MM.1S (cell line): ENCODE data around the gene NDUFAF3.

Experiments used
- DNase-seq: peaks from one replicate; pipeline ENCODE4 v3.0.0-alpha.2; 2015
- H2AFZ ChIP-seq: fragments of 300-600 bp; sonication (generic); 2 replicates; pipeline ENCODE4 v1.6.0; 2016; ENCODE audit warnings: antibody characterized with exemption, low read length
- H3F3A ChIP-seq: fragments of 300-600 bp; sonication (generic); 2 replicates; pipeline ENCODE4 v1.6.1; 2016; ENCODE audit warnings: mild to moderate bottlenecking, antibody characterized with exemption, low read length, moderate library complexity, mixed read lengths; ENCODE audit not compliant: insufficient read depth
- H3K27ac ChIP-seq: fragments of 300-600 bp; sonication (generic); 2 replicates; pipeline ENCODE4 v1.5.1; 2016; ENCODE audit warnings: mild to moderate bottlenecking, low read length
- H3K27me3 ChIP-seq: fragments of 300-600 bp; sonication (generic); replicated peaks from 2 replicates; pipeline ENCODE4 v1.6.0; 2016; ENCODE audit warnings: low read length; ENCODE audit not compliant: insufficient read depth
- H3K36me3 ChIP-seq: fragments of 300-600 bp; sonication (generic); replicated peaks from 2 replicates; pipeline ENCODE4 v1.6.1; 2016; ENCODE audit warnings: mild to moderate bottlenecking, low read length, mixed read lengths; ENCODE audit not compliant: insufficient read depth
- H3K4me1 ChIP-seq: fragments of 300-600 bp; sonication (generic); 2 replicates; pipeline ENCODE4 v1.6.1; 2016; ENCODE audit warnings: low read length, mixed read lengths
- H3K4me2 ChIP-seq: fragments of 300-600 bp; sonication (generic); 2 replicates; pipeline ENCODE4 v1.6.0; 2016; ENCODE audit warnings: low read depth, low read length
- H3K4me3 ChIP-seq: fragments of 300-600 bp; sonication (generic); 2 replicates; pipeline ENCODE4 v1.5.1; 2016; ENCODE audit warnings: low read length, mixed read lengths
- H3K79me2 ChIP-seq: fragments of 300-600 bp; sonication (generic); 2 replicates; pipeline ENCODE4 v1.6.1; 2016; ENCODE audit warnings: mixed run types, low read length, mixed read lengths
- H3K9ac ChIP-seq: fragments of 300-600 bp; sonication (generic); 2 replicates; pipeline ENCODE4 v1.6.1; 2016; ENCODE audit warnings: low read length, mixed read lengths
- H3K9me2 ChIP-seq: fragments of 300-600 bp; sonication (generic); replicated peaks from 2 replicates; pipeline ENCODE4 v1.6.1; 2016; ENCODE audit warnings: mild to moderate bottlenecking, low read length, mixed read lengths; ENCODE audit not compliant: insufficient read depth
- H3K9me3 ChIP-seq: fragments of 300-600 bp; sonication (generic); replicated peaks from 2 replicates; pipeline ENCODE4 v1.6.1; 2016; ENCODE audit warnings: mild to moderate bottlenecking, low read length, mixed read lengths; ENCODE audit not compliant: insufficient read depth
- H4K20me1 ChIP-seq: fragments of 300-600 bp; sonication (generic); 2 replicates; pipeline ENCODE4 v1.6.1; 2016; ENCODE audit warnings: mild to moderate bottlenecking, low read length, moderate library complexity, mixed read lengths; ENCODE audit not compliant: insufficient read depth
- EZH2 ChIP-seq: fragments of 300-600 bp; sonication (generic); optimal IDR thresholded peaks from 2 replicates; pipeline ENCODE3; 2017; ENCODE audit warnings: low read depth, mild to moderate bottlenecking, antibody characterized with exemption, low read length, mixed read lengths
- EZH2phosphoT487 ChIP-seq: fragments of 300-600 bp; sonication (generic); IDR thresholded peaks from 2 replicates; pipeline ENCODE4 v1.6.1; 2018; ENCODE audit warnings: antibody characterized with exemption, low read length
- TF ChIP-seq, protein P1 (sequence below): fragments of 300-600 bp; sonication (generic); IDR thresholded peaks from 2 replicates; pipeline ENCODE4 v1.5.1; 2016; ENCODE audit warnings: antibody characterized with exemption, low read length, mixed read lengths

NDUFAF3 gene

DNA sequence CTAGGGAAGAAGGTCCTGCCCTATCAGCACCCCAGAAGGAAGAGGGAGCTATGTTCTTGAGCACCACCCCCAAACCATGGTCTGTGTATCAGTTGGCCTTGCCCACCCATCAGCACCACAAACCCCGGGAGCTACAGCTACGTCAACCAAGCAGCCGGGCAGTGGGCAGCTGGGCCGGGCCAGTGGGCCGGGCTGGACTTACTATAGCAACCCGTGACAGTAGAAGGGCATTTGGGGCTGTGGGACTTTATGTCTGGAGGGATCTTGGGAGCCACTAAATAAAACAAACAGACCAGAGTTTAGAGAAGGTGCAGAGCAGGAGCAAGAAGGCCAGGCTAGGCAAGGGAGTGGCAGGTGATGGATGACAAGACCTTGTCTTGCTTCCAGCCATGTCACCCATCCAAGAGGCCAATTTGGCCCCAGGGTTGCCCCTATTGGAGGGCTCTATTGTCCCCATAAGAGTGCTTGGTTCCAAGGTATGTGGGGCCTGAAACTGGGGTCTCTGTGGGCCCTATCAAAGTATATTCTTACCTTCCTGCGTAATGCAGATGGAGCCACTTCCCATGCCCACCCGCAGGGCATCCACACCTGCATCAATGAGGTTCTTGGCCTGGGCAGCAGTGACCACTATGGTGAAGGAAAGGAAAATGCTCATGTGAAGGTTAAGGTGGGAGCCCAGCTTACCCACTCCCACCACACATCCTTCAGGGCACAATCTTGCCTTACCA lies 4.0 kb downstream of the NDUFAF3 start:
- Histone ChIP-seq H3K36me3 (peaks cover 9% of the 10 kb centered on the region; the same call in 1 of the 2 replicates), H3K4me1 (peaks cover 52% of the 10 kb centered on the region), H3K27me3 (no peaks in the 10 kb centered on the region), H3K9me2 (no peaks in the 10 kb centered on the region), H3K4me2 (no peak overlapping the region), H3K9me3 (no peaks in the 10 kb centered on the region), H2AFZ (no peak overlapping the region), H3K4me3 (no peak overlapping the region), H3K79me2 (peaks cover 73% of the 10 kb centered on the region), H3K9ac (no peak overlapping the region), H3K27ac (peak overlapping the region; percentile 30; the same call in 1 of the 2 replicates), H3F3A (peaks cover 67% of the 10 kb centered on the region), H4K20me1 (no peaks in the 10 kb centered on the region)
- no peak for TF ChIP-seq EZH2
- TF ChIP-seq, protein P1, sequence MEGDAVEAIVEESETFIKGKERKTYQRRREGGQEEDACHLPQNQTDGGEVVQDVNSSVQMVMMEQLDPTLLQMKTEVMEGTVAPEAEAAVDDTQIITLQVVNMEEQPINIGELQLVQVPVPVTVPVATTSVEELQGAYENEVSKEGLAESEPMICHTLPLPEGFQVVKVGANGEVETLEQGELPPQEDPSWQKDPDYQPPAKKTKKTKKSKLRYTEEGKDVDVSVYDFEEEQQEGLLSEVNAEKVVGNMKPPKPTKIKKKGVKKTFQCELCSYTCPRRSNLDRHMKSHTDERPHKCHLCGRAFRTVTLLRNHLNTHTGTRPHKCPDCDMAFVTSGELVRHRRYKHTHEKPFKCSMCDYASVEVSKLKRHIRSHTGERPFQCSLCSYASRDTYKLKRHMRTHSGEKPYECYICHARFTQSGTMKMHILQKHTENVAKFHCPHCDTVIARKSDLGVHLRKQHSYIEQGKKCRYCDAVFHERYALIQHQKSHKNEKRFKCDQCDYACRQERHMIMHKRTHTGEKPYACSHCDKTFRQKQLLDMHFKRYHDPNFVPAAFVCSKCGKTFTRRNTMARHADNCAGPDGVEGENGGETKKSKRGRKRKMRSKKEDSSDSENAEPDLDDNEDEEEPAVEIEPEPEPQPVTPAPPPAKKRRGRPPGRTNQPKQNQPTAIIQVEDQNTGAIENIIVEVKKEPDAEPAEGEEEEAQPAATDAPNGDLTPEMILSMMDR, result no peak
- TF ChIP-seq EZH2phosphoT487, result no peak
- DNase-seq, result no peak

GRCh38 chr3:49026536-49026935 lies 4.6 kb downstream of the NDUFAF3 start:
- no peaks in the 10 kb centered on the region for H3K9me2 ChIP-seq
- TF ChIP-seq EZH2phosphoT487 (no peak), EZH2 (no peak)
- TF ChIP-seq, protein P1, result no peak
- H3K9me3 ChIP-seq, result no peaks in the 10 kb centered on the region
- H3K27me3 ChIP-seq, result no peaks in the 10 kb centered on the region
- H4K20me1 ChIP-seq, result no peaks in the 10 kb centered on the region
- H3K9ac ChIP-seq, result no peak overlapping the region
- peaks cover 62% of the 10 kb centered on the region for H3F3A ChIP-seq
- peaks cover 9% of the 10 kb centered on the region; the same call in 1 of the 2 replicates for H3K36me3 ChIP-seq
- H3K27ac ChIP-seq, result no peak overlapping the region
- peaks cover 70% of the 10 kb centered on the region for H3K79me2 ChIP-seq
- DNase-seq, result no peak
- no peak overlapping the region for H3K4me2 ChIP-seq
- H3K4me1 ChIP-seq, result peaks cover 52% of the 10 kb centered on the region
- no peak overlapping the region for H3K4me3 ChIP-seq
- no peak overlapping the region for H2AFZ ChIP-seq

DNA sequence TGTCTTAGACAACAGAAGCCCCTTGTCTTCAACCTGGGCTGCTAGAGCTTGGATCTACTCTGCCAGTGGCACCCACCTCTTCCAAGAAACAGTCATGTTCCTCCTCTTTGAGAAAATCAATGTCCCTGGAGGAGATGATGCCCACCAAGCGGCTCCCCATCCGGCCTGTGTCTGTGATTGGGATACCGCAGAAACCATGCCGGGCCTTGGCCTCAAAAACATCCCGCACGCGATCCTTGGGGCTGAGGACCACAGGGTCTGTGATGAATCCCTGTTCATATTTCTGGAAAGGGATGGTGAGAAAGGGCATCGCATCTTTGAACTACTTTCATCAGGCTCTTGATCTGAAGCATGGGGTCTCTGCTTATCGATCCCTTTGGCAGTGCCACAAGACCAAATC lies 5.7 kb downstream of the NDUFAF3 start:
- no peak for DNase-seq
- Histone ChIP-seq H4K20me1 (no peaks in the 10 kb centered on the region), H2AFZ (no peak overlapping the region), H3K4me1 (peaks cover 52% of the 10 kb centered on the region), H3K27ac (no peak overlapping the region; the same call in 1 of the 2 replicates), H3F3A (peaks cover 53% of the 10 kb centered on the region), H3K4me3 (no peak overlapping the region), H3K27me3 (no peaks in the 10 kb centered on the region), H3K4me2 (peak overlapping the region; percentile 95; the same call in 1 of the 2 replicates), H3K9ac (no peak overlapping the region), H3K36me3 (peaks cover 14% of the 10 kb centered on the region), H3K9me2 (no peaks in the 10 kb centered on the region), H3K9me3 (no peaks in the 10 kb centered on the region), H3K79me2 (peaks cover 64% of the 10 kb centered on the region)
- TF ChIP-seq, protein P1, result no peak
- TF ChIP-seq EZH2phosphoT487 (no peak), EZH2 (no peak)
